Left lobe of liver (tissue), 2 donors: Measurements from ENCODE around the gene CCDC85B. TPM values are rescaled to one million over a fixed set of nuclear protein-coding genes. Genes with fewer than 3 reads are reported as not detected.

ENCODE experiments used
- ATAC-seq: fragments of 200-7000 bp; cut with Tn5 transposase; one replicate; pipeline ENCODE4 v1.9.1; 2020; ENCODE audit warnings: mild to moderate bottlenecking, moderate library complexity
- DNase-seq: peaks from one replicate; pipeline ENCODE4 v3.0.0-alpha.2; 2020; ENCODE audit warnings: low spot score
- total RNA-seq: library from RNA; stranded (reverse); gene quantifications from one replicate; pipeline ENCODE4 v1.2.1, GENCODE V29; 2021
- donor health status: DM: no; HTN: no; CAD: no; lungs with moderate emphysema.
- donor health status: DM: no; HTN: yes; CAD: no.

Gene CCDC85B
- total RNA-seq, 1 donor from 2014 or later: 7.9 TPM

DNA sequence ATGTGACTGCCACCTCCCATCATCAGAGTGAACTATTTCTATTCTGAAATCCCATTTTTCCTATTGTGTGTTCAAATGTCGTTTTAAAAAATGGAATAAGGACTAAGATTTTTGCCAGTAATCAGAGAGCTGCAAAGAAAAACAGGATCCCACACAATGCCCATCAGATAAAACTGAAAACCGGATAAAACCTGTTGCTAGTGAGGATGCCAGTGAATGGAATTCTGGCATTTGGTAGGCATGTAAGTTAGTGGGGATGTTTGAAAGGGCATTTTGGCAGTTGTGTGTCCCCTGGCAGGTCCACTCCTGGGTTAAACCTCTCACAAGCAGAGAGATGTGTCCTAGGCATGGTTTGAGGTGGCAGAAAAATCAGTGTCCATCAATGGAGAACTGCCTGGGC, 34.9 kb downstream of the CCDC85B start:
- DNase-seq: no peak
- ATAC-seq: no peak

DNA sequence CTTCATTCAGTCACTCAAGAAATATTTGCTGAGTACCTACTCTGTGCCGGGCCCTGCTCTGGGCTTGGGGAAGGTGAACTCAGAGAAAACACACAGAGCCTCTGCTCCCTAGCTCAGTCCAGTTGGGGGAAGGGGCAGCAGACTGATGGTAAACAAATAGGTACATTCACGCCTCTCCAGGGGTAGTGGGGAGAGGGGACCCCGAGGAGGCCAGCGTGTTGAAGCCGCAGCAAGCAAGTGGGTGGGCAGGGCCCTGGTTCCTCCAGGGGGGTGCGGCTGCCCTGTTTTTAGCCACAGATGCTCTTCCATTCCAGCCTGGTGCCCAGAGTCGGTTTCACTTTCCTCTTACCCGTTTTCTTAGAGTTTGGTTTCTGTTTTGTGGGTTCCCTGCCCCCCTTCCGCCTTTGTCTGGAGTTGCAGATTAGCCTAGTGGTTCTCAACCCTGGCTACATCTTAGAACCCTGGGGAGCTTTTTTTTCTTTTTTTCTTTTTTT, 37.5 kb downstream of the CCDC85B start:
- DNase-seq (no peak), ATAC-seq (peak; percentile 36)

DNA sequence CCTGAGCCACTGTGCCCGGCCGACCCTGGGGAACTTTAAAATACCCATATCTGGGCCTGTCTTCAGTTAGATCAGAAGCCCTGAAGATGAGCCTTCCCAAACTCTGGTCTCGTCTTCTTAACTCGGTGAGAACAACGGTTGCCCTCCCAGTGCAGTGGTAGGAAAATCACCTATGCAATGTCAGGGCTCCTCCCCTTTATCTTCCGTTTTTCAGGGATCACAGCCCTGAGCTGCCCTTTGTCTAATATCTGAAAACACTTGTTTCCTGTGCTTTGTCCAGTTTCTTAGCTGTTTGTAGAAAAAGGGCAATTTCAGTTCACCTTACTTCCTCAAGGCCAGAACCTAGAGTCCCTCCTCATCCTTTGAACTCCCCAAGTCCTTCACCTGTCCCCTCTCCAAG, 38.2 kb downstream of the CCDC85B start:
- DNase-seq: no peak
- no peak for ATAC-seq

DNA sequence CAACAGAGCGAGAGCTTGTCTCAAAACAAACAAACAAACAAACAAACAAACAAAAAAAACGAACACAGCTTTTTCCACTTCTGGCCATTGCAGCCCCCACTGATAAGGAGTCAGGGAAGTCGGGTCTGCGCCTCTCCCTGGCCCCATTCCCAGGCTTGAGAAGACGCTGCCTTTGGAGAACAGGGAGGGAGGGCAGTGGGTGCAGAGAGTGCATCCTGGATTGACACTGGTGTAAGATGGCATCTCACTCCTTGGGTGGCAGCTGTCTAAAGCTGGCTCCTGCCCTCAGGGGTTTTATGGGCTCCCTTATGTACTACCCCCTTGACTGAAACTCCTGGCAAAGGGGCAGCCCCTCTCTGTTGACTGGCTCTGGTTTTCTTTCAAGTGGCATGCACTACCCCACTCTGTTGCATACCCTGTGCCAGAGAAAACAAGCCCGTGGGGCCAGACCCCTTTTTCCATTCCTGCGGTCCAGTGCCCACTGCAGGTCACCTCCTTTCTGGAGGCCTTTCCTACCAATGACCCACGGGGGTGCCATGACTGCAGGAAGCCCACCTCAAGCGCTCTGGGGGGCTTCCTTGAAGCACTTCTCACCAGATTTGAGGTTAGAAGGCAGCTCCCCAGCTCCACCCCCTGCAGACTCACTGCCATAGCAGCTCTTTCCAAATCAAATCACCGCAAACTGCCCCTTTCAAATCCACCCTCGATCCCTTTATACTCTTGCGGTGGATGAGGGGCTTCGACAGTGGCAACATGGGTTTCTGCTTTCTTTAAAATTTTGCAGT, 41.5 kb downstream of the CCDC85B start:
- DNase-seq: no peak
- ATAC-seq: no peak

DNA sequence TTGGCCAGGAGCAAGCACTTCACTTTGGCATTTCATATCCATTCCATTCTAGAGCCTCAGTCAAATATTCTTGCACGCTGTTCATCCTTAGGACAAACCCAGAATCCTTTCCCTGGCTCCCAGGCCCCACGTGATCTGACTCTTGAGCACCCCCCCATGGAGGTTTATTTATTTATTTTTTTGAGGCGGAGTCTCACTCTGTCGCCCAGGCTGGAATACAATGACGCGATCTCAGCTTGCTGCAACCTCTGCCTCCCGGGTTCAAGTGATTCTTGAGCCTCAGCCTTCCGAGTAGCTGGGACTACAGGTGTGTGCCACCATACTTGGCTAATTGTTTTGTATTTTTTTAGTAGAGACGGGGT, 42.1 kb downstream of the CCDC85B start:
- DNase-seq: no peak
- ATAC-seq: no peak

DNA sequence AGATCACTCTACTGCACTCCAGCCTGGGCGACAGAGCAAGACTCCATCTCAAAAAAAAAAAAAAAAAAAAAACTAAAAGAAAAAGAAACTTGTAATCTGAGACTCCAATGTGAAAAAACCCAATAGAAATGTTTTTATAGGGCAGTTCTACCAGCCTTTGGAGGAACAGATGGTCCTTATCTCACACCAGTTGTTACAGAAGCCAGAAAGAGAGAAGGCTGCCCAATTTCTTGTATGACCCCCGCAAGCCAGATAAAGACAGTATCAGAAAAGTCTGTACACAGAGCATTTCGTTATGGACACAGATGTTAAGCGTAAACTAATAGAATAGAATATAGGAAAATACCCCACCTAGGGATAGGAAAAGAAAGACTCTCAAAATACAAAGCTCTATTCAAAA, 43.5 kb downstream of the CCDC85B start:
- ATAC-seq: no peak
- no peak for DNase-seq

DNA sequence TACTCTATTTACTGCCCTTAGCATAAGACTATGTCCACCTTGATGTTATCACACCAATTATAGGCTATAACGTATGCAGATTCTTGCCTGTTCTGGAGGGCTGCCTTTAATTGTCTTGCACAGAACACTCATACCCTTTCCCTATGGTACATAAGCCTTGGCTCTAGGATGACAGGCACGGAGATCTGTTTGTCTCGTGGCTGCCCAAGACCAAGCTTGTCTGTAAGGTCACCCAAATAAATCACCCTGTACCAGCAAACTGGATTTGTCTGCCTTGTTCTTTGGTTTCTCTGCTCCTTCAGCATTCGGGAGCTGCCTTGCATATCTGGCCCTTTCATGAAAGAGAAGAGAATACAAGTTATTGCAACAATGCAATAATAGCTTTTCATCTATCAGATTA, 47.3 kb downstream of the CCDC85B start:
- ATAC-seq: no peak
- DNase-seq: no peak

Other genes with a start within 250 kb of the CCDC85B start
- gene RELA, start 227.8 kb upstream of the CCDC85B start, total RNA-seq: 34.3 TPM
- gene KAT5, start 178.4 kb upstream of the CCDC85B start, total RNA-seq: 19.4 TPM
- gene RNASEH2C, start 169.9 kb upstream of the CCDC85B start, total RNA-seq: 24.2 TPM
- gene AP5B1, start 109.7 kb upstream of the CCDC85B start, total RNA-seq: 13.4 TPM
- gene OVOL1, start 103.6 kb upstream of the CCDC85B start, total RNA-seq: 0.23 TPM
- not detected for gene SNX32, start 56.7 kb upstream of the CCDC85B start, total RNA-seq
- 240 TPM for gene CFL1, start 32.5 kb upstream of the CCDC85B start, total RNA-seq
- 14.3 TPM for gene MUS81, start 30.2 kb upstream of the CCDC85B start, total RNA-seq
- gene EFEMP2, start 17.9 kb upstream of the CCDC85B start, total RNA-seq: 6.0 TPM
- 0.63 TPM for gene CTSW, start 10.8 kb upstream of the CCDC85B start, total RNA-seq
- 20.3 TPM for gene FIBP, start 2.2 kb upstream of the CCDC85B start, total RNA-seq
- gene FOSL1, start 9.7 kb downstream of the CCDC85B start, total RNA-seq: 0.53 TPM
- gene C11orf68, start 28.4 kb downstream of the CCDC85B start, total RNA-seq: 13.6 TPM
- 31.0 TPM for gene DRAP1, start 28.8 kb downstream of the CCDC85B start, total RNA-seq
- not detected for gene TSGA10IP, start 54.8 kb downstream of the CCDC85B start, total RNA-seq
- 14.6 TPM for gene SART1, start 71.1 kb downstream of the CCDC85B start, total RNA-seq
- gene EIF1AD, start 111.5 kb downstream of the CCDC85B start, total RNA-seq: 12.7 TPM
- gene BANF1, start 111.8 kb downstream of the CCDC85B start, total RNA-seq: 67.3 TPM
- gene CST6, start 121.3 kb downstream of the CCDC85B start, total RNA-seq: not detected
- not detected for gene CATSPER1, start 135.8 kb downstream of the CCDC85B start, total RNA-seq
- gene GAL3ST3, start 158.5 kb downstream of the CCDC85B start, total RNA-seq: not detected
- 79.6 TPM for gene SF3B2, start 161.7 kb downstream of the CCDC85B start, total RNA-seq
- gene PACS1, start 179.6 kb downstream of the CCDC85B start, total RNA-seq: 5.8 TPM